H1 (cell line): Measurements from ENCODE around the gene SGCD.

ENCODE experiments used
- CREB1 ChIP-seq: IDR thresholded peaks from 2 replicates; pipeline ENCODE4 v1.6.1; 2012; ENCODE audit warnings: inconsistent platforms
- CTCF ChIP-seq, 3 experiments: IDR thresholded peaks; 1 replicate in 2 of 3; 2 replicates in 1 of 3; pipeline versions ENCODE4 v1.5.1 to v1.6.1; 2011; ENCODE audit warnings: low read length in 3 of 3, mild to moderate bottlenecking in 3 of 3, inconsistent platforms in 2 of 3, low read depth in 1 of 3, moderate library complexity in 1 of 3; ENCODE audit not compliant: insufficient read depth in 1 of 3; ENCODE audit errors: control extremely low read depth in 1 of 3
- EZH2 ChIP-seq: fragments of 200-600 bp; sonication (generic); IDR thresholded peaks from 2 replicates; pipeline ENCODE4 v1.7.1; 2012; ENCODE audit warnings: low read depth, mild to moderate bottlenecking, moderate library complexity, low read length, inconsistent platforms; ENCODE audit not compliant: severe bottlenecking
- GABPA ChIP-seq: IDR thresholded peaks from 2 replicates; pipeline ENCODE4 v1.6.1; 2011; ENCODE audit warnings: mild to moderate bottlenecking, low read length, moderate library complexity, borderline replicate concordance; ENCODE audit not compliant: insufficient read depth
- MAX ChIP-seq: IDR thresholded peaks from 2 replicates; pipeline ENCODE4 v1.6.1; 2012; ENCODE audit warnings: inconsistent platforms
- POLR2A ChIP-seq, 2 experiments: IDR thresholded peaks; 1 replicate in 1 of 2; 2 replicates in 1 of 2; pipeline ENCODE4 v1.6.1; 2011; ENCODE audit warnings: low read depth in 2 of 2, low read length in 2 of 2, mild to moderate bottlenecking in 2 of 2; ENCODE audit errors: control extremely low read depth in 1 of 2

- no peak for TF ChIP-seq CTCF (IDR thresholded peaks at IDR 0.05; ENCODE audit: control extremely low read depth in 1 of 3, insufficient read depth in 1 of 3, low read depth in 1 of 3, low read length in 3 of 3)
- TF ChIP-seq CREB1: no peak
- no peak for TF ChIP-seq GABPA
- TF ChIP-seq EZH2: no peak
- TF ChIP-seq MAX: no peak
- no peak for TF ChIP-seq POLR2A (IDR thresholded peaks at IDR 0.05; ENCODE audit: control extremely low read depth in 1 of 2, low read depth in 2 of 2, low read length in 2 of 2)
Observed at GRCh38 chr5:156405988-156406387, 79.0 kb downstream of the SGCD start.
